GM18868 (cell line): ENCODE data around the gene RNF167.

Experiments
- ATAC-seq: cut with Tn5 transposase; IDR thresholded peaks from one replicate; pipeline ENCODE4 v1.9.1; 2021; ENCODE audit warnings: mild to moderate bottlenecking, moderate library complexity; ENCODE audit not compliant: unreplicated experiment

Gene RNF167

GRCh38 chr17:4950746-4951204 lies 10.7 kb downstream of the RNF167 start, which contains the start of gene ENO3:
Gene ENO3 (plus strand): TSS chr17:4951119. CDS start chr17:4951830, 711 bp downstream.
- no peak for ATAC-seq

GRCh38 chr17:4951486-4951885 lies 11.4 kb downstream of the RNF167 start:
- ATAC-seq = no peak

- ATAC-seq = no peak
These were observed 13.4 kb downstream of the RNF167 start for GRCh38 chr17:4953451-4953961.

- no peak for ATAC-seq
These were observed 15.0 kb downstream of the RNF167 start for GRCh38 chr17:4955091-4955490.

GRCh38 chr17:4956493-4957061 lies 16.5 kb downstream of the RNF167 start:
- no peak for ATAC-seq

- no peak for ATAC-seq
These were observed 18.0 kb downstream of the RNF167 start for GRCh38 chr17:4958102-4958501.

- no peak for ATAC-seq
These were observed 19.3 kb downstream of the RNF167 start for GRCh38 chr17:4959261-4959965.

- no peak for ATAC-seq
These were observed 20.3 kb downstream of the RNF167 start for GRCh38 chr17:4960279-4960922.

GRCh38 chr17:4965311-4965986 lies 25.4 kb downstream of the RNF167 start:
- ATAC-seq = no peak

GRCh38 chr17:4966844-4967538 lies 26.9 kb downstream of the RNF167 start:
- peak; percentile 77 for ATAC-seq

GRCh38 chr17:4967539-4968485 lies 27.7 kb downstream of the RNF167 start, which contains the start of gene SPAG7:
Gene SPAG7 (minus strand): TSS chr17:4967817. CDS start chr17:4967804, 13 bp downstream.
- ATAC-seq = peak; percentile 60

GRCh38 chr17:4968486-4969046 lies 28.5 kb downstream of the RNF167 start:
- no peak for ATAC-seq

GRCh38 chr17:4969047-4969550 lies 29.0 kb downstream of the RNF167 start:
- no peak for ATAC-seq

GRCh38 chr17:4969551-4970173 lies 29.6 kb downstream of the RNF167 start:
- no peak for ATAC-seq

- no peak for ATAC-seq
These were observed 30.2 kb downstream of the RNF167 start for GRCh38 chr17:4970273-4970672.

- no peak for ATAC-seq
These were observed 31.8 kb downstream of the RNF167 start for GRCh38 chr17:4971826-4972225.

- no peak for ATAC-seq
These were observed 32.3 kb downstream of the RNF167 start for GRCh38 chr17:4972322-4972721.

GRCh38 chr17:4972752-4973151 lies 32.7 kb downstream of the RNF167 start:
- ATAC-seq = no peak
